Tibial nerve (tissue), 3 donors: Measurements from ENCODE around the gene MAPK8.

ENCODE experiments used
- CTCF ChIP-seq, 5 experiments: fragments of 200-600 bp in 3 of 5; fragments of 450-650 bp in 2 of 5; sonication (generic) in 3 of 5; IDR thresholded peaks; one replicate each; pipeline ENCODE4 v1.5.1; 2016 to 2019; ENCODE audit warnings: antibody characterized with exemption in 5 of 5, mild to moderate bottlenecking in 3 of 5, moderate library complexity in 2 of 5
- POLR2A ChIP-seq, 2 donors: fragments of 450-650 bp; IDR thresholded peaks; one replicate each; pipeline ENCODE4 v1.6.1; 2017; ENCODE audit warnings: antibody characterized with exemption in 2 of 2, mild to moderate bottlenecking in 2 of 2, moderate library complexity in 2 of 2

DNA sequence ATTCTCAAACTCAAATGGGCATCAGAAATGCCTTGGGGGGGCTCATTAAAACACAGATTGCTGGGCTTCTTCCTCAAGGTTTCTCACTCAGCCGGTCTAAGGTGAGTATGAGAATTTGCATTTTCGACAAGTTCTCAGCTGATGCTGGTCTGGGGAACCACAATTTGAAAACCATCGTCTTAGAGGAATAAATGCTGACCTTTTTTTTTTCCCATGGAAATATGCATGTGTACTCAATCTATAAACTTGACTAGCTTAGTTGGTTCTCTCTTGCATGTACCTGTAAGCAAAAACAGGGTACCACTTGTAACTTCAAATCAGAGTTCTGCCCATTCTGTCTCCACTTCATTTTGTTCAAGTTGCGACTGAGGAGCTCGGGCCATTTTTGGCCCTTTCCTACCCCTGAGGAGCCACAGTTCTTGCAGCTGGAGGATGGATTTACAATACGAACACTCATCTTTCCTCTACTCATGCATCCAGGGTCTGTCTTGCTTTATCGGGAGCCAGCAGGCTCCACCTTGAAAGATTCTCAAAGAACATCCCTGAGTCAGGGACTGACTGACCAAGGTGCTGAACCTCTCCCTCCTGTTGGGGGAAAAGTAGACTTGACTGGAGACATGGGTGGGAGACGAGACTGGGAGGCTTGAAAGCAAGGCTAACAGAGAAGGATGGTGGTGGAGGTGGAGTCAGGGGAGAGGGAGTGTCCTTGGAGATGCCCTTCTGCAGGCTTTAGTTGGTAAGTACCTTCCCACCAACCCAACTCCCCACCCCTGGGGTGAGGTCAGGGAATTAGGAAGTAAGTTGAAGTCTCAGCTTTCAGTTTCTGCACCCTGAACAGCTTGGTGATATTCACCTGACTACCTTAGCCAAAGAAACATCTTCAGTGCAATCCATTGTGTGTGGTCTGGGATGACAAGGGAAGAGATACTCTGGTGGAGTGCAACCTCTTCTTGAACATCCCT, 3.7 kb upstream of the MAPK8 start:
- TF ChIP-seq CTCF (IDR thresholded peaks at IDR 0.05), result no peak
- TF ChIP-seq POLR2A (IDR thresholded peaks at IDR 0.05), result no peak
